WERI-Rb-1 (cell line): ENCODE measurements around the gene RLF.

ENCODE experiments used
- DNase-seq: peaks from one replicate; pipeline ENCODE4 v3.0.0-alpha.2; 2020
- H3K27ac ChIP-seq: fragments of 250-450 bp; sonication (Bioruptor Pico); 2 replicates; pipeline ENCODE4 v1.5.1; 2020; ENCODE audit warnings: mild to moderate bottlenecking, moderate library complexity
- H3K27me3 ChIP-seq: fragments of 250-450 bp; sonication (Bioruptor Pico); 2 replicates; pipeline ENCODE4 v1.5.1; 2021; ENCODE audit warnings: mild to moderate bottlenecking, low read depth, moderate library complexity; ENCODE audit not compliant: insufficient read depth, severe bottlenecking
- H3K36me3 ChIP-seq: fragments of 250-450 bp; sonication (Bioruptor Pico); 2 replicates; pipeline ENCODE4 v1.5.1; 2020; ENCODE audit warnings: mild to moderate bottlenecking, moderate library complexity
- H3K4me3 ChIP-seq: 2 replicates; pipeline ENCODE4 v1.5.1; 2011; ENCODE audit warnings: low read depth, mild to moderate bottlenecking, control low read depth, low read length
- H3K9me3 ChIP-seq: fragments of 250-450 bp; sonication (Bioruptor Pico); 2 replicates; pipeline ENCODE4 v1.5.1; 2021; ENCODE audit warnings: mild to moderate bottlenecking, moderate library complexity; ENCODE audit not compliant: severe bottlenecking
- TF ChIP-seq, protein P1 (sequence below): IDR thresholded peaks from 2 replicates; pipeline ENCODE4 v1.5.1; 2011; ENCODE audit warnings: low read depth, mild to moderate bottlenecking, control low read depth, inconsistent platforms, low read length

The RLF gene

DNA sequence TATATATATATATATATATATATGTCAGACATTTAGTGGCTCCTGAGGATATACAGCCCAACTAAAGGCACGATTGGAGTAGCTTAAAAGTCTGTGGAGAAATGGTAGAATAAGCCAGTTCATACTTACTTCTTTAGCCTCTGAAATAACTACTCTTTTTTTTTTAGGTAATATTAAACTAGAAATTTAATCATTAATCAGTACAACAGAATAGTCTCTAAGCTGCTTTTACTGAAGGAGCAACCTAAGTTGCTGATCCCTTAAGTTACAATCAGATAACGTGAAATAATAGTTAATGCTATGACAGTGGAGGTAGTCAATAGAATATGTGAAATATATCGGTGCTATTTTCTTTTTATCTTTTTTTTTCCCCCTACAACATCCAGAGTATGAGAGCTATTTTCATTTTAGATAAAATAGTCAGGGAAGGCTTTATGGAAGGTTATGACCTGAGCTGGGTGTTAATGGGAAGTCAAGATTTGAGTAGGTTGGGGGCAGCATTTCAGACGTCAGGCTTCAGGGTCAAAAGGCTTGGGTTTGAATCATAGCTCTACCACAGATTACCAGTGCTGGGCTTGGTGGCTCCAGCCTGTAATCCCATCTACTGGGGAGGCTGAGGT, 112.5 kb downstream of the RLF start:
- H3K27me3 ChIP-seq, result no peaks in the 10 kb centered on the region
- DNase-seq, result no peak
- H3K4me3 ChIP-seq, result no peak overlapping the region
- peaks cover 57% of the 10 kb centered on the region for H3K36me3 ChIP-seq
- TF ChIP-seq, protein P1, sequence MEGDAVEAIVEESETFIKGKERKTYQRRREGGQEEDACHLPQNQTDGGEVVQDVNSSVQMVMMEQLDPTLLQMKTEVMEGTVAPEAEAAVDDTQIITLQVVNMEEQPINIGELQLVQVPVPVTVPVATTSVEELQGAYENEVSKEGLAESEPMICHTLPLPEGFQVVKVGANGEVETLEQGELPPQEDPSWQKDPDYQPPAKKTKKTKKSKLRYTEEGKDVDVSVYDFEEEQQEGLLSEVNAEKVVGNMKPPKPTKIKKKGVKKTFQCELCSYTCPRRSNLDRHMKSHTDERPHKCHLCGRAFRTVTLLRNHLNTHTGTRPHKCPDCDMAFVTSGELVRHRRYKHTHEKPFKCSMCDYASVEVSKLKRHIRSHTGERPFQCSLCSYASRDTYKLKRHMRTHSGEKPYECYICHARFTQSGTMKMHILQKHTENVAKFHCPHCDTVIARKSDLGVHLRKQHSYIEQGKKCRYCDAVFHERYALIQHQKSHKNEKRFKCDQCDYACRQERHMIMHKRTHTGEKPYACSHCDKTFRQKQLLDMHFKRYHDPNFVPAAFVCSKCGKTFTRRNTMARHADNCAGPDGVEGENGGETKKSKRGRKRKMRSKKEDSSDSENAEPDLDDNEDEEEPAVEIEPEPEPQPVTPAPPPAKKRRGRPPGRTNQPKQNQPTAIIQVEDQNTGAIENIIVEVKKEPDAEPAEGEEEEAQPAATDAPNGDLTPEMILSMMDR, result no peak
- H3K9me3 ChIP-seq, result no peaks in the 10 kb centered on the region
- H3K27ac ChIP-seq, result no peak overlapping the region

DNA sequence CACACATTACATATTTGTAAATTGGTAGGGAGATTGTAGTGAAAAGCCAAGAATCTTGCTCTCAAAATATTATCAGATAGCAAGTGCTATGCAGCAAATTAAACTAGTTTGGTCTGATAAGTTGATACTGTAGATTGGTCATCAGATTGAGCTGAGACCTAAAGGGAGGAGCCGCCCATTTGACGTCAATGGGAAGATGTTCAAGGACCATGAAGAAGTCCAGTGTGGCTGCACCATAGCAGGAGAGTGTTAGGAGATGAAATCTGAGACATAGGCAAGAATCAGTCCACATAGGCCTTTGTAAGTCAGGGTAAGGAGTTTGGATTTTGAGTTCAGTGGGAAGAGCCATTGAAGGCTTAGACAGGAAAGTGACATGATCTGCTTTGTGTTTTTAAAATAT, 113.1 kb downstream of the RLF start:
- no peak for DNase-seq
- no peaks in the 10 kb centered on the region for H3K9me3 ChIP-seq
- no peak overlapping the region for H3K27ac ChIP-seq
- peaks cover 57% of the 10 kb centered on the region for H3K36me3 ChIP-seq
- no peaks in the 10 kb centered on the region for H3K27me3 ChIP-seq
- TF ChIP-seq, protein P1, result no peak
- H3K4me3 ChIP-seq, result no peak overlapping the region

DNA sequence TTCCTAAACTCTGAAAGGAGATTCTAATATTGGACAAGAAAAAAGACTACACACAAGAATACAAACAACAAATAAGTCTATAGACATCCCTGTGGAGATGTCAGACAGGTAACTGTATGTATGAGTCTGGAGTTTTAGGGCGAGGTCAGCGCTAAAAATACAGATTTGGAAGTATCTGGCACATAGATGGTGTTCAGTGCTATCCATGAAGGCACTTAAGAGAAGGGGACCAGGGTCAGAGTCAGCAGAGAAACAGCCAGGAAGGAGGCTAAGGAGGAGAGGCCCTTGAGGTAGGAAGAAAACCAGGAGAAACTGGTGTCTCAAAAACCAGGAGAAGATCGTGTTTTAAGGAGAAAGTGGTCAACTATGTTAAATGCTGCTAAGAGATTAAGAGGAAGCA, 114.9 kb downstream of the RLF start:
- TF ChIP-seq, protein P1, result no peak
- H3K27ac ChIP-seq, result no peak overlapping the region
- H3K9me3 ChIP-seq, result no peaks in the 10 kb centered on the region
- no peak for DNase-seq
- no peak overlapping the region for H3K4me3 ChIP-seq
- H3K27me3 ChIP-seq, result no peaks in the 10 kb centered on the region
- peaks cover 49% of the 10 kb centered on the region for H3K36me3 ChIP-seq

GRCh38 chr1:40281853-40282252, 120.7 kb downstream of the RLF start:
- DNase-seq, result no peak
- Histone ChIP-seq H3K27ac (no peak overlapping the region), H3K4me3 (no peak overlapping the region), H3K36me3 (peaks cover 40% of the 10 kb centered on the region), H3K27me3 (no peaks in the 10 kb centered on the region), H3K9me3 (no peaks in the 10 kb centered on the region)
- TF ChIP-seq, protein P1, result no peak
